ENCODE results near the gene EPHB1. TPM values are rescaled to one million over a fixed set of nuclear protein-coding genes. Genes with fewer than 3 reads are reported as not detected.

Gene EPHB1
- polyA plus RNA-seq, 3 donors: 0.06 to 0.55 TPM; not detected in 1

DNA sequence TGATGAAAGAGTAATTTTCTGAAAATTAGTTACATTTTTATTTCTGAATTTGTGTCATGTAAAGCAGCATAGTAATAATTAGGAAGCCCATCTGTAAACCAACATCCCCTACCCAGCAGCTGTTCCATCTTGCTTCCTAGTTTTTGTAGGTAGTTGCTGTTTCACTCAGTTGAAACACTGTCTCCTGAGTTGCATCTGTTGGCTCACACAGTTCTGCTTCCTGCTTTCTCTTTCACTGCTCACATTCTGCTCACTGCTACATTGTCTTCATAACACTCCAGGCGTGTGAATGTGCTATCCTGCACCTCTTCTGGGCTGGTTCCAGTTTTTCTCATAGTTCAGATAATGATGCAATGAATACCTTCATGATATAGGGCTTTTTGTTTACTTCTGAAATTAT lies 123.4 kb downstream of the EPHB1 start:
- H3K27ac ChIP-seq (ENCODE audit: low read depth in 1 of 2, low read length in 2 of 2): peak overlapping the region in 1 of 2 donors; percentile 42
- TF ChIP-seq, protein P1, sequence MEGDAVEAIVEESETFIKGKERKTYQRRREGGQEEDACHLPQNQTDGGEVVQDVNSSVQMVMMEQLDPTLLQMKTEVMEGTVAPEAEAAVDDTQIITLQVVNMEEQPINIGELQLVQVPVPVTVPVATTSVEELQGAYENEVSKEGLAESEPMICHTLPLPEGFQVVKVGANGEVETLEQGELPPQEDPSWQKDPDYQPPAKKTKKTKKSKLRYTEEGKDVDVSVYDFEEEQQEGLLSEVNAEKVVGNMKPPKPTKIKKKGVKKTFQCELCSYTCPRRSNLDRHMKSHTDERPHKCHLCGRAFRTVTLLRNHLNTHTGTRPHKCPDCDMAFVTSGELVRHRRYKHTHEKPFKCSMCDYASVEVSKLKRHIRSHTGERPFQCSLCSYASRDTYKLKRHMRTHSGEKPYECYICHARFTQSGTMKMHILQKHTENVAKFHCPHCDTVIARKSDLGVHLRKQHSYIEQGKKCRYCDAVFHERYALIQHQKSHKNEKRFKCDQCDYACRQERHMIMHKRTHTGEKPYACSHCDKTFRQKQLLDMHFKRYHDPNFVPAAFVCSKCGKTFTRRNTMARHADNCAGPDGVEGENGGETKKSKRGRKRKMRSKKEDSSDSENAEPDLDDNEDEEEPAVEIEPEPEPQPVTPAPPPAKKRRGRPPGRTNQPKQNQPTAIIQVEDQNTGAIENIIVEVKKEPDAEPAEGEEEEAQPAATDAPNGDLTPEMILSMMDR (IDR thresholded peaks at IDR 0.05): no peak
- no peak overlapping the region for H3K4me3 ChIP-seq (replicated peaks in 1 of 3; ENCODE audit: low read depth in 2 of 3, low read length in 3 of 3)
- Mint-ChIP-seq H3K27ac (peak overlapping the region in 6 of 7 donors; percentile 1 to 69 (median 28)), H3K4me1 (peaks cover 30% of the 10 kb centered on the region), H3K9me3 (peaks cover 1 to 10% (median 2%) of the 10 kb centered on the region in 7 donors), H3K27me3 (ENCODE audit: low read depth in 3 of 3) (peaks cover 0 to 2% (median 1%) of the 10 kb centered on the region in 3 donors), H3K36me3 (peaks cover 0 to 2% of the 10 kb centered on the region in 2 donors), H3K4me3 (no peak overlapping the region)
- peak; percentile 4 to 13 (median 7) for DNase-seq
- no peak overlapping the region for H2AFZ ChIP-seq (ENCODE audit: insufficient read depth, low read depth, low read length, poor library complexity, severe bottlenecking)
- no CpG with 5 or more reads among the region's 1 CpG for WGBS (ENCODE audit: insufficient coverage)
- H3K9ac ChIP-seq (ENCODE audit: insufficient read depth, low read length, poor library complexity, severe bottlenecking): no peak overlapping the region
- no peaks in the 10 kb centered on the region for H3K79me2 ChIP-seq (ENCODE audit: insufficient read depth, low read length)
- no peaks in the 10 kb centered on the region for H3K27me3 ChIP-seq (ENCODE audit: control insufficient read depth in 2 of 2, insufficient read depth in 2 of 2, low read length in 2 of 2)
- H4K20me1 ChIP-seq (ENCODE audit: insufficient read depth, low read length): no peaks in the 10 kb centered on the region
- no peaks in the 10 kb centered on the region for H3K36me3 ChIP-seq (replicated peaks in 1 of 2; ENCODE audit: control insufficient read depth in 1 of 2, insufficient read depth in 2 of 2, low read length in 2 of 2)
- peaks cover 0 to 3% of the 10 kb centered on the region in 2 donors for H3K9me3 ChIP-seq (replicated peaks in 1 of 2; ENCODE audit: control insufficient read depth in 1 of 2, insufficient read depth in 1 of 2, low read length in 2 of 2)
- peaks cover 20 to 23% of the 10 kb centered on the region in 2 donors for H3K4me1 ChIP-seq (ENCODE audit: control insufficient read depth in 1 of 2, insufficient read depth in 2 of 2, low read length in 2 of 2)
- H3K4me2 ChIP-seq (replicated peaks; ENCODE audit: extremely low read depth, low read length, poor library complexity, severe bottlenecking): no peak overlapping the region
- intact Hi-C loops (cut with micrococcal nuclease): no loop called here

DNA sequence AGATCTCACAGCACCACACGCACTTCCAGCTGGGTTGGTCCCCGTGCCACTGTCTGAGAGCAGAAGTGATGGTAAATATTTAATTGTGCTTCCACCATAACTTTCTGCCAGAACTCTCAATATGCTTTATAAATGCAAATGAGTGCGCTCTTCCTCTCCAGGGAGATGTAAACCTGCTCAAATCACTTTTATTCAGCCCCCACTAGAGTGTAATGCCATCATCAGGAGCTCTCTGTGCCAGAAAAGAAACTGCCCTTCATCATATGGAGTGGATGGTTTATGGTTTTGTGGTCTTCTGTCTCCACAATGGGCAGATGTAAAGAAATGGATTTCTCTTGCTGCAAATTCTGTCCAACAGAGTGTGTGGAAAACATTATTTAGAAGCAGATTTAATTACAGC lies 127.0 kb downstream of the EPHB1 start:
- peaks cover 28% of the 10 kb centered on the region for H3K4me1 Mint-ChIP-seq
- DNase-seq: no peak
- Histone ChIP-seq H4K20me1 (ENCODE audit: insufficient read depth, low read length) (no peaks in the 10 kb centered on the region), H3K27me3 (ENCODE audit: control insufficient read depth in 2 of 2, insufficient read depth in 2 of 2, low read length in 2 of 2) (no peaks in the 10 kb centered on the region), H3K4me1 (ENCODE audit: control insufficient read depth in 1 of 2, insufficient read depth in 2 of 2, low read length in 2 of 2) (peaks cover 19 to 20% of the 10 kb centered on the region in 2 donors), H3K9ac (ENCODE audit: insufficient read depth, low read length, poor library complexity, severe bottlenecking) (no peak overlapping the region), H3K27ac (ENCODE audit: low read depth in 1 of 2, low read length in 2 of 2) (no peak overlapping the region), H2AFZ (ENCODE audit: insufficient read depth, low read depth, low read length, poor library complexity, severe bottlenecking) (no peak overlapping the region), H3K9me3 (replicated peaks in 1 of 2; ENCODE audit: control insufficient read depth in 1 of 2, insufficient read depth in 1 of 2, low read length in 2 of 2) (peaks cover 7 to 9% of the 10 kb centered on the region in 2 donors), H3K79me2 (ENCODE audit: insufficient read depth, low read length) (no peaks in the 10 kb centered on the region), H3K36me3 (replicated peaks in 1 of 2; ENCODE audit: control insufficient read depth in 1 of 2, insufficient read depth in 2 of 2, low read length in 2 of 2) (no peaks in the 10 kb centered on the region), H3K4me3 (replicated peaks in 1 of 3; ENCODE audit: low read depth in 2 of 3, low read length in 3 of 3) (no peak overlapping the region), H3K4me2 (replicated peaks; ENCODE audit: extremely low read depth, low read length, poor library complexity, severe bottlenecking) (no peak overlapping the region)
- peaks cover 0 to 2% of the 10 kb centered on the region in 2 donors for H3K36me3 Mint-ChIP-seq
- peaks cover 0 to 1% (median 0%) of the 10 kb centered on the region in 3 donors for H3K27me3 Mint-ChIP-seq (ENCODE audit: low read depth in 3 of 3)
- H3K9me3 Mint-ChIP-seq: peaks cover 4 to 22% (median 14%) of the 10 kb centered on the region in 7 donors
- intact Hi-C loops (cut with micrococcal nuclease): no loop called here
- WGBS (ENCODE audit: insufficient coverage): no CpG with 5 or more reads among the region's 3 CpGs
- H3K4me3 Mint-ChIP-seq: no peak overlapping the region
- TF ChIP-seq, protein P1 (IDR thresholded peaks at IDR 0.05): no peak
- H3K27ac Mint-ChIP-seq: no peak overlapping the region
